Left lobe of liver (tissue), 2 donors: ENCODE results near the gene SCNN1A. TPM values are rescaled to one million over a fixed set of nuclear protein-coding genes. Genes with fewer than 3 reads are reported as not detected.

Experiments used
- ATAC-seq: fragments of 200-7000 bp; cut with Tn5 transposase; one replicate; pipeline ENCODE4 v1.9.1; 2020; ENCODE audit warnings: mild to moderate bottlenecking, moderate library complexity
- DNase-seq: peaks from one replicate; pipeline ENCODE4 v3.0.0-alpha.2; 2020; ENCODE audit warnings: low spot score
- total RNA-seq: library from RNA; stranded (reverse); gene quantifications from one replicate; pipeline ENCODE4 v1.2.1, GENCODE V29; 2021
- donor health status: DM: no; HTN: no; CAD: no; lungs with moderate emphysema.
- donor health status: DM: no; HTN: yes; CAD: no.

SCNN1A gene
- total RNA-seq, 1 donor from 2014 or later, result 6.8 TPM

- ATAC-seq, result peak; percentile 27
- no peak for DNase-seq
Measured at GRCh38 chr12:6369916-6370575, 5.3 kb downstream of the SCNN1A start.

GRCh38 chr12:6368906-6369525 is 6.3 kb downstream of the SCNN1A start:
- DNase-seq (no peak), ATAC-seq (no peak)

- peak; percentile 65 for ATAC-seq
- peak; percentile 66 for DNase-seq
Measured at GRCh38 chr12:6367969-6368892, 7.1 kb downstream of the SCNN1A start.

- DNase-seq (no peak), ATAC-seq (no peak)
Measured at GRCh38 chr12:6367065-6367968, 8.0 kb downstream of the SCNN1A start.

- no peak for ATAC-seq
- DNase-seq, result no peak
Measured at GRCh38 chr12:6364044-6364374, 11.4 kb downstream of the SCNN1A start.

GRCh38 chr12:6363330-6364043 is 11.9 kb downstream of the SCNN1A start:
- ATAC-seq, result peak; percentile 73
- DNase-seq, result peak; percentile 81

- DNase-seq, result no peak
- no peak for ATAC-seq
Measured at GRCh38 chr12:6363010-6363329, 12.4 kb downstream of the SCNN1A start.

GRCh38 chr12:6362403-6362802 is 13.0 kb downstream of the SCNN1A start:
- ATAC-seq (no peak), DNase-seq (no peak)

- DNase-seq (peak; percentile 86), ATAC-seq (peak; percentile 44)
Measured at GRCh38 chr12:6361834-6362233, 13.5 kb downstream of the SCNN1A start.

- ATAC-seq (no peak), DNase-seq (no peak)
Measured at GRCh38 chr12:6360578-6361490, 14.5 kb downstream of the SCNN1A start.

GRCh38 chr12:6360080-6360571 is 15.2 kb downstream of the SCNN1A start:
- DNase-seq (peak; percentile 91), ATAC-seq (peak; percentile 77)

GRCh38 chr12:6358881-6359280 is 16.5 kb downstream of the SCNN1A start:
- ATAC-seq, result no peak

GRCh38 chr12:6356374-6356820 is 19.0 kb downstream of the SCNN1A start:
- DNase-seq (no peak), ATAC-seq (no peak)

More at GRCh38 chr12:6358881-6359280, 16.5 kb downstream of the SCNN1A start:
- no peak for DNase-seq

- ATAC-seq, result no peak
- no peak for DNase-seq
Measured at GRCh38 chr12:6355491-6356373, 19.6 kb downstream of the SCNN1A start.

GRCh38 chr12:6354495-6355393 is 20.6 kb downstream of the SCNN1A start:
- ATAC-seq (no peak), DNase-seq (no peak)

- ATAC-seq (peak; percentile 22), DNase-seq (no peak)
Measured at GRCh38 chr12:6352193-6353173, 22.9 kb downstream of the SCNN1A start.
